Ectodermal cell (in vitro differentiated cells): Measurements from ENCODE around the gene PDE11A.
"Not testable (repeated sequence)": the region's sequence is repeated elsewhere in the genome, so short reads cannot be mapped to it uniquely, and the experiment has no call there.

Experiments used
- H3K27ac ChIP-seq: 2 replicates; pipeline ENCODE4 v1.7.0; 2013; ENCODE audit warnings: mild to moderate bottlenecking, low read depth, low read length; ENCODE audit not compliant: insufficient read depth, poor library complexity, severe bottlenecking
- H3K27me3 ChIP-seq: 2 replicates; pipeline ENCODE4 v1.7.0; 2013; ENCODE audit warnings: mild to moderate bottlenecking, low read length; ENCODE audit not compliant: insufficient read depth, control insufficient read depth, poor library complexity, severe bottlenecking
- H3K36me3 ChIP-seq: one replicate; pipeline ENCODE4 v1.7.0; 2013; ENCODE audit warnings: low read length; ENCODE audit not compliant: control insufficient read depth, insufficient read depth
- H3K4me1 ChIP-seq: one replicate; pipeline ENCODE4 v1.7.0; 2013; ENCODE audit warnings: low read length; ENCODE audit not compliant: control insufficient read depth, insufficient read depth
- H3K4me3 ChIP-seq: 2 replicates; pipeline ENCODE4 v1.7.0; 2013; ENCODE audit warnings: low read depth, low read length, control low read depth; ENCODE audit not compliant: insufficient read depth
- H3K9me3 ChIP-seq: 2 replicates; pipeline ENCODE4 v1.7.0; 2013; ENCODE audit warnings: mild to moderate bottlenecking, low read length, moderate library complexity; ENCODE audit not compliant: control insufficient read depth
- WGBS, 2 experiments: methylation state at CpG; one replicate each; pipeline ENCODE4 v1.1.7; 2013; ENCODE audit warnings: missing lambda C conversion rate in 2 of 2; 5-methylcytosine and 5-hydroxymethylcytosine counted together

PDE11A gene

GRCh38 chr2:178108176-178108575 lies 35.6 kb upstream of the PDE11A start:
- WGBS, 2 experiments: 89 to 91% methylated on average over 20 to 21 of the region's 21 CpGs
- Histone ChIP-seq H3K27me3 (no peaks in the 10 kb centered on the region), H3K27ac (no peak overlapping the region), H3K9me3 (no peaks in the 10 kb centered on the region), H3K4me1 (no peaks in the 10 kb centered on the region), H3K4me3 (no peak overlapping the region), H3K36me3 (no peaks in the 10 kb centered on the region)

- no peaks in the 10 kb centered on the region for H3K36me3 ChIP-seq
Observed at GRCh38 chr2:178106053-178106452, 33.5 kb upstream of the PDE11A start.

GRCh38 chr2:178105566-178105965 lies 33.0 kb upstream of the PDE11A start:
- WGBS, 2 experiments: 42 to 100% methylated on average over 1 to 2 of the region's 2 CpGs
- H3K4me3 ChIP-seq: no peak overlapping the region

More at GRCh38 chr2:178106053-178106452, 33.5 kb upstream of the PDE11A start:
- H3K27ac ChIP-seq: no peak overlapping the region
- H3K27me3 ChIP-seq: no peaks in the 10 kb centered on the region
- no peaks in the 10 kb centered on the region for H3K4me1 ChIP-seq
- no peak overlapping the region for H3K4me3 ChIP-seq
- no peaks in the 10 kb centered on the region for H3K9me3 ChIP-seq
- 86 to 100% methylated on average over 1 to 2 of the region's 2 CpGs for WGBS, 2 experiments

GRCh38 chr2:178101321-178102079 lies 28.9 kb upstream of the PDE11A start:
- no peaks in the 10 kb centered on the region for H3K27me3 ChIP-seq
- no peaks in the 10 kb centered on the region for H3K36me3 ChIP-seq
- no peak overlapping the region for H3K27ac ChIP-seq
- no peaks in the 10 kb centered on the region for H3K4me1 ChIP-seq
- no peaks in the 10 kb centered on the region for H3K9me3 ChIP-seq
- 90 to 94% methylated on average over 3 of the region's 3 CpGs for WGBS, 2 experiments
- no peak overlapping the region for H3K4me3 ChIP-seq

More at GRCh38 chr2:178105566-178105965, 33.0 kb upstream of the PDE11A start:
- H3K36me3 ChIP-seq: no peaks in the 10 kb centered on the region
- no peaks in the 10 kb centered on the region for H3K4me1 ChIP-seq
- no peaks in the 10 kb centered on the region for H3K9me3 ChIP-seq
- no peaks in the 10 kb centered on the region for H3K27me3 ChIP-seq
- no peak overlapping the region for H3K27ac ChIP-seq

GRCh38 chr2:178093471-178093870 lies 20.9 kb upstream of the PDE11A start:
- Histone ChIP-seq H3K27me3 (no peaks in the 10 kb centered on the region), H3K4me1 (no peaks in the 10 kb centered on the region), H3K4me3 (no peak overlapping the region), H3K36me3 (no peaks in the 10 kb centered on the region), H3K27ac (no peak overlapping the region), H3K9me3 (no peaks in the 10 kb centered on the region)

GRCh38 chr2:178088774-178089270 lies 16.2 kb upstream of the PDE11A start:
- no peaks in the 10 kb centered on the region for H3K9me3 ChIP-seq
- H3K36me3 ChIP-seq: no peaks in the 10 kb centered on the region
- H3K4me3 ChIP-seq: no peak overlapping the region
- no peak overlapping the region for H3K27ac ChIP-seq
- WGBS, 2 experiments: 92% methylated on average over 6 of the region's 6 CpGs
- H3K4me1 ChIP-seq: no peaks in the 10 kb centered on the region
- H3K27me3 ChIP-seq: no peaks in the 10 kb centered on the region

- Histone ChIP-seq H3K36me3 (no peaks in the 10 kb centered on the region), H3K9me3 (no peaks in the 10 kb centered on the region), H3K27me3 (no peaks in the 10 kb centered on the region), H3K4me1 (no peaks in the 10 kb centered on the region), H3K4me3 (no peak overlapping the region), H3K27ac (no peak overlapping the region)
- 93% methylated on average over 3 of the region's 3 CpGs for WGBS, 2 experiments
Observed at GRCh38 chr2:178084273-178084672, 11.7 kb upstream of the PDE11A start.

- Histone ChIP-seq H3K27ac (no peak overlapping the region), H3K36me3 (no peaks in the 10 kb centered on the region), H3K27me3 (no peaks in the 10 kb centered on the region), H3K4me3 (no peak overlapping the region), H3K9me3 (no peaks in the 10 kb centered on the region), H3K4me1 (no peaks in the 10 kb centered on the region)
- WGBS, 2 experiments: 88 to 93% methylated on average over 3 of the region's 3 CpGs
Observed at GRCh38 chr2:178082408-178083045, 9.9 kb upstream of the PDE11A start.

GRCh38 chr2:178079279-178079678 lies 6.7 kb upstream of the PDE11A start:
- not testable (repeated sequence) for H3K27me3 ChIP-seq, H3K36me3 ChIP-seq, H3K9me3 ChIP-seq, H3K4me3 ChIP-seq, H3K4me1 ChIP-seq, H3K27ac ChIP-seq
- WGBS, 2 experiments: 75 to 79% methylated on average over 2 to 3 of the region's 3 CpGs

- H3K4me3 ChIP-seq: no peak overlapping the region
- H3K4me1 ChIP-seq: peaks cover 3% of the 10 kb centered on the region
- no peak overlapping the region for H3K27ac ChIP-seq
- H3K9me3 ChIP-seq: no peaks in the 10 kb centered on the region
- H3K36me3 ChIP-seq: no peaks in the 10 kb centered on the region
- peaks cover 14% of the 10 kb centered on the region for H3K27me3 ChIP-seq
Observed at GRCh38 chr2:178076130-178076529, 3.6 kb upstream of the PDE11A start.
